ENCODE measurements around the gene DDHD1. TPM values are rescaled to one million over a fixed set of nuclear protein-coding genes. Genes with fewer than 3 reads are reported as not detected.
A peak's percentile ranks its signal among the peaks of the same experiment; 100 is the strongest.

The DDHD1 gene
- polyA plus RNA-seq, 2 of the 4 experiments (the other 2 are of a cell fraction), result 6.2 to 12.3 TPM

GRCh38 chr14:53055003-53055402, 98.1 kb downstream of the DDHD1 start:
- WGBS (ENCODE audit: missing lambda C conversion rate), result 0% methylated on average over 1 of the region's 1 CpG
- CTCF ChIA-PET, result interaction anchor here (0.7 to 4.3 kb wide), 17 partner anchors 10 to 240 kb away, joined by 3 to 31 read pairs (median 6); no protein-coding TSS in a partner anchor
- Histone ChIP-seq H3K4me2 (no peak overlapping the region), H3K4me3 (no peak overlapping the region), H3K4me1 (no peaks in the 10 kb centered on the region), H3K27ac (no peak overlapping the region), H3K9me3 (no peaks in the 10 kb centered on the region)
- FAIRE-seq (peak; percentile 86), DNase-seq (ENCODE audit: low read depth in 1 of 2, low spot score in 1 of 2) (peak; percentile 28 to 55), ATAC-seq (peak; percentile 77 to 85; a peak in 4 of 6 replicates)
- POLR2A ChIA-PET, result interaction anchor here (1.0 kb wide), 1 partner anchor 232 kb away, joined by 3 read pairs; no protein-coding TSS in a partner anchor
- TF ChIP-seq RAD21 (conservative IDR thresholded peaks at IDR 0.05 in 1 of 2, IDR thresholded peaks at IDR 0.05 in 1 of 2), result peak; percentile 78 to 80
- TF ChIP-seq CTCF (IDR thresholded peaks at IDR 0.05), result peak; percentile 83
- no peak for TF ChIP-seq SREBF2 (IDR thresholded peaks at IDR 0.05)
- TF ChIP-seq ZFP36 (IDR thresholded peaks at IDR 0.05; ENCODE audit: borderline replicate concordance, partially characterized antibody), result no peak
- no peak for TF ChIP-seq HOXB5 (CRISPR knock-in tag; IDR thresholded peaks at IDR 0.05)
- TF ChIP-seq CBX2 (IDR thresholded peaks at IDR 0.05; ENCODE audit: borderline replicate concordance, low read depth), result no peak
- TF ChIP-seq ATOH8 (CRISPR knock-in tag; IDR thresholded peaks at IDR 0.05; ENCODE audit: low read depth), result no peak
- peak; percentile 88 for TF ChIP-seq SMC3 (IDR thresholded peaks at IDR 0.05)

GRCh38 chr14:53054457-53054856, 98.7 kb downstream of the DDHD1 start:
- no peak for ATAC-seq
- no peak overlapping the region for H3K4me3 ChIP-seq

DNA sequence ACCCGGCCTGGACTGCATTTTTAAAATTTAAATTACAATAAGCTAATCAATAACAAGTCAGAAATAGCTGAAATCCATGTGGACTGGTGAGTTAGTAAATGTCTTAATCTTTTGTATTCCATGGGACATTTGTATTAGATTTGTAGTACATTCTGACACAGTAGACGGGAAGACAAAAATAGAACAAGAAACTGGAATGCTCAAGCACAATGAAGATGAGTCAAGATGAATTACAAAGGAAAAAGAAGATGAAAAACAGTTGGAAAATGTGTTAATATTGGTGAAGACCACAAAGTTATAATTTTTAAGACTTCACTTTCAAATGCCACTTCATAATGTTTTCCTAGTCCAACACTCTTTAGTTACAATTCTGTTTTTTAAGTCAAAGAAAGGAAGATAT, 104.5 kb downstream of the DDHD1 start:
- Histone ChIP-seq H3K4me3 (no peak overlapping the region), H3K4me1 (no peaks in the 10 kb centered on the region), H3K9me3 (no peaks in the 10 kb centered on the region), H3K4me2 (no peak overlapping the region), H3K27ac (no peak overlapping the region)
- 92% methylated on average over 2 of the region's 2 CpGs for WGBS (ENCODE audit: missing lambda C conversion rate)
- DNase-seq (ENCODE audit: low read depth in 1 of 2, low spot score in 1 of 2), result no peak
- no peak for FAIRE-seq
- CTCF ChIA-PET, result no interaction called here
- no peak for TF ChIP-seq ATOH8 (CRISPR knock-in tag; IDR thresholded peaks at IDR 0.05; ENCODE audit: low read depth)
- no peak for TF ChIP-seq JUN (IDR thresholded peaks at IDR 0.05)
- no peak for TF ChIP-seq FOSB (CRISPR knock-in tag; IDR thresholded peaks at IDR 0.05)
- TF ChIP-seq HEYL (CRISPR knock-in tag; IDR thresholded peaks at IDR 0.05), result no peak
- TF ChIP-seq RFX5 (IDR thresholded peaks at IDR 0.05), result no peak
- TF ChIP-seq SREBF2 (IDR thresholded peaks at IDR 0.05), result no peak
- TF ChIP-seq MYC (IDR thresholded peaks at IDR 0.05; ENCODE audit: borderline replicate concordance, low read length), result no peak
- TF ChIP-seq, protein P1, sequence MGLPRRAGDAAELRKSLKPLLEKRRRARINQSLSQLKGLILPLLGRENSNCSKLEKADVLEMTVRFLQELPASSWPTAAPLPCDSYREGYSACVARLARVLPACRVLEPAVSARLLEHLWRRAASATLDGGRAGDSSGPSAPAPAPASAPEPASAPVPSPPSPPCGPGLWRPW (IDR thresholded peaks at IDR 0.05), result no peak
- POLR2A ChIA-PET, result no interaction called here
- no peak for ATAC-seq

More at GRCh38 chr14:53054457-53054856, 98.7 kb downstream of the DDHD1 start:
- ChIA-PET POLR2A (interaction anchor here (1.0 kb wide), 1 partner anchor 231 kb away, joined by 3 read pairs; no protein-coding TSS in a partner anchor), CTCF (interaction anchor here (0.5 to 4.3 kb wide), 19 partner anchors 11 to 628 kb away, joined by 3 to 31 read pairs (median 4); no protein-coding TSS in a partner anchor)
- 51% methylated on average over 2 of the region's 2 CpGs for WGBS (ENCODE audit: missing lambda C conversion rate)
- DNase-seq (ENCODE audit: low read depth in 1 of 2, low spot score in 1 of 2) (no peak), FAIRE-seq (no peak)
- Histone ChIP-seq H3K4me2 (no peak overlapping the region), H3K27ac (no peak overlapping the region), H3K4me1 (no peaks in the 10 kb centered on the region), H3K9me3 (no peaks in the 10 kb centered on the region)
- TF ChIP-seq, protein P2, sequence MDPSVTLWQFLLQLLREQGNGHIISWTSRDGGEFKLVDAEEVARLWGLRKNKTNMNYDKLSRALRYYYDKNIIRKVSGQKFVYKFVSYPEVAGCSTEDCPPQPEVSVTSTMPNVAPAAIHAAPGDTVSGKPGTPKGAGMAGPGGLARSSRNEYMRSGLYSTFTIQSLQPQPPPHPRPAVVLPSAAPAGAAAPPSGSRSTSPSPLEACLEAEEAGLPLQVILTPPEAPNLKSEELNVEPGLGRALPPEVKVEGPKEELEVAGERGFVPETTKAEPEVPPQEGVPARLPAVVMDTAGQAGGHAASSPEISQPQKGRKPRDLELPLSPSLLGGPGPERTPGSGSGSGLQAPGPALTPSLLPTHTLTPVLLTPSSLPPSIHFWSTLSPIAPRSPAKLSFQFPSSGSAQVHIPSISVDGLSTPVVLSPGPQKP (IDR thresholded peaks at IDR 0.05; ENCODE audit: low read depth, low read length), result no peak
- TF ChIP-seq PHF8 (IDR thresholded peaks at IDR 0.05; ENCODE audit: borderline replicate concordance, low read depth) (no peak), CEBPB (IDR thresholded peaks at IDR 0.05) (no peak), SREBF2 (IDR thresholded peaks at IDR 0.05) (no peak), KDM5A (IDR thresholded peaks at IDR 0.05) (no peak), BHLHE40 (IDR thresholded peaks at IDR 0.05; ENCODE audit: low read depth, low read length) (no peak), TP53 (CRISPR knock-in tag; IDR thresholded peaks at IDR 0.05) (no peak), PBX3 (IDR thresholded peaks at IDR 0.05) (no peak), KDM1A (IDR thresholded peaks at IDR 0.05; ENCODE audit: low read depth) (no peak), JUN (IDR thresholded peaks at IDR 0.05) (no peak), TFCP2L1 (CRISPR knock-in tag; IDR thresholded peaks at IDR 0.05) (no peak)
- TF ChIP-seq, protein P3, sequence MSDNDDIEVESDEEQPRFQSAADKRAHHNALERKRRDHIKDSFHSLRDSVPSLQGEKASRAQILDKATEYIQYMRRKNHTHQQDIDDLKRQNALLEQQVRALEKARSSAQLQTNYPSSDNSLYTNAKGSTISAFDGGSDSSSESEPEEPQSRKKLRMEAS (IDR thresholded peaks at IDR 0.05), result no peak

All from A549 (cell line).